ENCODE results near the gene SEMA5A.

SEMA5A gene

DNA sequence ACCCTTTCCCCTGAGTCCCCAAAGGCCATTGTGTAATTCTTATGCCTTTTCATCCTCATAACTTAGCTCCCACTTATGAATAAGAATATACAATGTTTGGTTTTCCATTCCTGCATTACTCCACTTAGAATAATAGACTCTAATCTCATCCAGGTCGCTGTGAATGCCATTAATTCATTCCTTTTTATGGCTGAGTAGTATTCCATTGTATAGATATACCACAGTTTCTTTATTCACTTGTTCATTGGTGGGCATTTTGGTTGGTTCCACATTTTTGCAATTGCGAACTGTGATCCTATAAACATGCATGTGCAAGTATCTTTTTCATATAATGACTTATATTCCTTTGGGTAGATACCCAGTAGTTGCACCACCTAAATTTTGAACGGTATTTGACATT, 101.5 kb downstream of the SEMA5A start:
- DNase-seq (ENCODE audit: low read depth in 2 of 3, low spot score in 2 of 3): no peak

DNA sequence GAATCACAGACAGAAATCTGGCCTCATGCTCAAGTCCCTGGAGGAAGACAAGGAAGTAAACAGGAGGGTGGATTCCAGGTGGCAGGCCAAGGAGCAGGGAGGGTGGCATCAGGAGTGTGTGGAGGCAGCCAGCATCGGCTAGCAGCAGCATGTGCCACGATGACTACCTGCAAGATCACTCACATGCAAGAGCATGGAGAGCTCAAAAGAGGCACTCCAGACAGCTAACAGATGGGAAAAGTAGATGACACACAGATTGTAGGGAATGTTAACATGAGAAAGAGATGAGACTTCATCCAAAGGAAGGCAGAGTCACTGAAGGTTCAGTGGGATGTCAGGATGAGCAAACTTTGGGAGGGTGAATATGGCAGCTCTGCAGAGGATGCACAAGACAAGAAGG, 104.3 kb downstream of the SEMA5A start:
- no peak for DNase-seq (ENCODE audit: low read depth in 2 of 3, low spot score in 2 of 3)

DNA sequence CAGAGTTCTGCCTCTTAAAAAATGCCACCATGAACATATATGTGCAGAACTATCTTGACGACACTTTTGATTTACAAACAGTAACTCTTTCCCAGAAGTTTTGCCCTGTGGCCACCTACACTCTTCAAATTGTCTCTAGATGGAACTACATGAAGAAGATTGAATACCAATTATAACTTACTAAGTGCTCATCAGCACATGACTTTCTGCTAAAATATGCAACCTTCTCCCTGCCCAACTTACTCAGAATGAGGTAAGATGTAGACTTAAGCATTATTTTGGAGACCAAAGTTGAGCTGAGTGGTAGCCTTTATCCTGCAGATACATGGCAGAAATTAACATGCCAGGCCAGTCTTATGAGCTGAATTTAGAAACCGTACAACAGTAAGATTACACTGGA, 105.4 kb downstream of the SEMA5A start:
- DNase-seq (ENCODE audit: low read depth in 2 of 3, low spot score in 2 of 3): no peak

DNA sequence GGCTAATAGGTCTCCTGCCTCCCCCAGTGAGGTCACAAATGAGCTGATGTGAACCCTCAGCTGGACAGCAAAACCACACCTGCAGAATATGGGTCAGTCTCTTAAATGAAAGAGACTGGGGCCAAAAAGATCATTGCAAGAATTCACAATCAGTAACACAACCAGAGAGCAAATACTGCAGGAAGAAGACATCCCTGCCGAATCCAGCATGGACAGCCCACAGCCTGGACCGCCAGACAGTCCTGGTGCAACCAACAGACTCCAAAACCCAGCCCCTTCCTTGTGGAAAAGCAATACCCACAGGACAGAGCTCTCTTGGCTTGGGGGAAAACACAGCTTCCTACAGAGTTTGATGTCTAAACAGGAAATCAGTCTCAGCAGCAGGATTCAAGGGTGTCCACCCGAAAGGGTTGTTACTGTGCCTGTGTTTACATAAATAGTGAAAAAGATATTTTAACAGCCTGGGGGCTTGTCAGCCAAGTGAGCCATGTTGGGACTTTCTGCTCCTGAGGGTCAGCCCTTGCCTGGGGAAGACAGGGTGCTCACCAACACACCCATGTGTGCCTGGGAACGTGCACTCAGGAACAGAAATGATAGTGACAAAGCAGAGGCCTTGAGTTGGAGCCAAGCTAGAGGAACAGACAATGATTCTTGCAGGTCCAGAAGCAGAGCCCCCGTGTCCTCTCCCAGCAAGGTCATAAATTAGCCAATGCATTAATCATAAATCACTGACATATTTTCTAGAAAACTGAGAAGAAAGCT, 106.2 kb downstream of the SEMA5A start:
- no peak for DNase-seq (ENCODE audit: low read depth in 2 of 3, low spot score in 2 of 3)

DNA sequence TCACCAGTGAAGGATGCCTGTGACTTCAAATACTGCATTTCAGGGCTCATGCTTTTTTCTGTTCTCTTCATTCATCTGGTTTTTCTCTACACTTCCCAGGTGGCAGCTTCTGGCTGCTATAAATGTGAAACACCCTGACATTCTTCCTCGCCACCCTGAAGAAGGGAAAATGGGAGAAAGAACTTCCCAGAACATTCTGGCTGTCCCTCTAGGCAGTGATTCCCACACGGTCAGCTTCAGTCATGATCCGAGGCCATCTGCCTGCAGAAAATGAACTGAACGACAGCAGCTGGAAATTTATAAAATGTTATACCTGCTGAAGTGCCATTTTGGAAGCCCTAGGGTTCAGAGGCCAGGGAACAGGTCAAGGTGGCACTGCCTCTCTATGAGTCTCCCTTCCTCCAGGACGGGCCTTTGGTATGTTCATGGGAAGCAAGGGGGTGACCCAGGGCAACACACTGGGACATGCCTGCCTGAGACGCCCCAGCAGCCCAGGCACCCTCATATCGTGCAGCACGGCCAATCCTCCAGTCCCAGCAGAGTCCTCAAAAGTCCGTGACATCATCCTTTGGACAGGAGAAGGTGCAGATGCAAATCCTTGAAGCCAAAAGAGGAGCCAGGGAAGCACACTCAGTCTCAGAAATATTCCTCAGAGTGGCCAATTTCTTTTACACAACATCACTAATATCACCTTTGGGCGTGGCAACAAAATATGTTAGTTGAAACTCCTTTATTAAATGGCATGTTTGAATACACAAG, 107.1 kb downstream of the SEMA5A start:
- DNase-seq (ENCODE audit: low read depth in 2 of 3, low spot score in 2 of 3): no peak

DNA sequence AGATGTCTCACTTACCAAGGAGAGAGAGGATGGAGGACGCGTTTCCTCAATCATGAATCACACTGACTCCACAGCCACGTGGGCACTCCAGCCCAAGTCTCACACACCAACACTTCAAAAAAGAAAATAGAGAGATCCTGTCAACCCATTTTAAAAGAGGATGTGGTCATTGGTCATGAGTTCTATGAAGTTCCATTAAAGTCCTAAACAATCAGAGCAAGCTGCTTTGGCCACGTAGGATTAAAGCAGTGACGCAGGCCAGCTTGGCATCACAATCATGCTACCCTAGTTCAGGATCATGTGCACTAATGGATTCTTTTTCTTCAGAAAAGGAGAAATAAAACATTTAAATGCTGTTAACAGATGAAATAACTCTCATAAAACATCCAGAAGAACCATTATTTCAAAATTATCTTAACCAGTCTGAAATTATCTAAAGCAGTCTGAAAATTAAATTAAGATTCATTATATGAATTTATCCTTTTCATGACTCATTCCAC, 108.1 kb downstream of the SEMA5A start:
- DNase-seq (ENCODE audit: low read depth in 2 of 3, low spot score in 2 of 3): no peak

DNA sequence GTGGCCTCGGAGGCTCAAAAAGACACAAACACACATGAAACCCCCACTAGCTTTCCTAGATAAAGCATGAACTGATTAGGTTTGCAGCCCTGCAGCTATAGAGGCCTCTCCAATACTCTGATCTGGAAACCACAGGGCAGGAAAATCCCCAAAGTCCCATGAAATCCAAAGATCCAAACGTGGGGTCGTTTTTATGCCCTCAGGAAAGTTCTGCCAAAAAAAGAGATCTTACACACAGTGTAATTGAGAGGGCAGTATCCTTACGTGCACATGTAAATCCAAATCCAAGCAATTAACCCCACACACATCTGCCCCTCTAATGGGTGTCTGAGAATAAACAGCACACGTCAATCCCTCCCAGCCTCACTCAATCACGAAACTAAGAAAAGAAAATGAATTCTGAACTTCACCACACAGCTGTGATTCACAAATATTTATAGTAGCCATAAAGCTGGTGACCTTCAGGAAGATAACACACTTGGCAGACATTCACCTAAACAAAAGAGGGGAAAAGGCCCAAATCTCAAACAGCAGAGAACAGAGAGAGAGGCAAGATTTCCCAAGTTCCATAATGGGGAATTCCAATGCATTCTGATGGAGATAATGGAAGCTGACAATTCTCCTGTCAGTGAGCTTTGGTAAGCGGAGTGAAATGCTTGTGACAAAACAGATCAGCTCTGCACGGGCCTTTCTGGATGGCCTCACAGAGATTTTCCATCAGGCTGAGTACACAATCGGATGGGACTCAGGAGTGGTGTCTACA, 114.2 kb downstream of the SEMA5A start:
- DNase-seq (ENCODE audit: low read depth in 2 of 3, low spot score in 2 of 3): no peak

DNA sequence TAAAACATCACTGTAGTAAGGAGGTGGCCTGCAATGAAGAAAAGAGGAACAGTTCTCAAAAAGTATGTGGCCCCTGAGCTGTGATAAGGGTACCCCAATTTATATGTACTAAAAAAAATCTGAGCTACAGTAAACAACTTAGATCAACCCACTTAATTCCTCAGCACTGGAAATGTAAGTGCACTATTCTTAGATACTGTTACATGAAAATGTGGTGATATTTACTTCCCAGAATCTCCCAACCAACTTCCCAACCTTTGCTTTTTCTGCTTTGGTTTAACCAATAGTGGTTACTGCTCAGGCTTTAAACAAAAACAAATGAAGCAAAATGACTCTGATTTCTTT, 114.8 kb downstream of the SEMA5A start:
- no peak for DNase-seq (ENCODE audit: low read depth in 2 of 3, low spot score in 2 of 3)

DNA sequence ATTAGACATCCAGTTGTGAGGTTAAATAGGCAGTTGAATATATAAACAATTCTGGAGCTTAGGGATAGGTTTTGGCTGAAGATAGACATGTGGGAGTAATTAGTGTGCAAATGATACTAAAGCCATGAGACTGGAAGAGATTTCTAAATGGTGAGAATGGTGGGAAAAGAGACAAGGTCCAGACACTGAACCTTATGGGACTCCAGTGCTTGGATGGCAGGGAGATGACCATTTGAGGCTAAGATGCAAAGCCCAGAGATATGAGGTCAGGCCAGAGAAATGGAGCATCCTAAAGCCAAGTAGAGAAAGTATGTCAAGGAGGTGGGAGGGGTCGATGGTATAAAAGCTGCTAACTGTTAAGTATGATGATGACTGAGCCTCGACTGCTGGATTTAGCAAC, 115.6 kb downstream of the SEMA5A start:
- DNase-seq (ENCODE audit: low read depth in 2 of 3, low spot score in 2 of 3): no peak

DNA sequence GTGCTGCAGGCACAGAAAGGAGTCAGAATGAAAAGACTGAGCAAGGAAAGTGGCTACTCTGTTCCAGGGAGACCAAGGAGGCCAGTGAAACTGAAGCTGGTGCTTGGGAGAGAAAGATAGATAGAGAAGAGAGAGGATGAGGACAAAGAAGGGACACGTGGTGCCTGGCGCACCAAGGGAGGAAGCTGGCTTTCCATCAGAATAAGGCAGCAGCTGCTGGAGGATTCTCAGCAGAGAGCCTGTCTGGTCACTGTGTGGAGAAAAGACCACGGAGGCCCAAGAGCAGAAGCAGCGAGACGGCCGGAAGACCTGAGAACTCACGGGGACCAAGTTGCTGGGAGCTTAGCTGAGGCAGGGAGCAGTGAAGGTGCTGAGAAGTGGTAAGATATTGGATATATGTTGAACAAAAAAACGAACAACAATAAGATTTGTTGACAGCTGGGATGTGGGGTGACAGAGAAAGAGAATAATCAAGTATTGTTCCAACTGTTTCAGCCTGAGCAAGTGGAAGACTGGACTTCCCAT, 116.1 kb downstream of the SEMA5A start:
- no peak for DNase-seq (ENCODE audit: low read depth in 2 of 3, low spot score in 2 of 3)

DNA sequence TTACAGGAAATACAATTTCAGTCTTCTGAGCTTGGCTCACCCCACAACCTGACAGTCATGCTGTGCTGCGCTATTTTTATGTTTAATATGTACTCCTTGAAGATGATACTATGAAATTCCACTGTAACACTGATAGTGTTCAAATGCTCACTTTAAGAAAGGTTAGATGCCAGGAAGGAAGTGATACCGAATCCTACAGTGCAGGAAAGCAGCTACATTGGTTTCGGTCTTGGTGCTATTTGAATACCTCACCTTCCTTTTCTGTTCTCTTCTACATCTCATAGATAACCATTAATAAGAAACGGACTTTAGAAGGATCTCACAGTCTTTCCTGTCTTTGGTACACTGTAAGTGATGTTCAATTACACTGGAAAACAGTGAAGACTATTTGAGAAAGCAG, 117.6 kb downstream of the SEMA5A start:
- DNase-seq (ENCODE audit: low read depth in 2 of 3, low spot score in 2 of 3): no peak

DNA sequence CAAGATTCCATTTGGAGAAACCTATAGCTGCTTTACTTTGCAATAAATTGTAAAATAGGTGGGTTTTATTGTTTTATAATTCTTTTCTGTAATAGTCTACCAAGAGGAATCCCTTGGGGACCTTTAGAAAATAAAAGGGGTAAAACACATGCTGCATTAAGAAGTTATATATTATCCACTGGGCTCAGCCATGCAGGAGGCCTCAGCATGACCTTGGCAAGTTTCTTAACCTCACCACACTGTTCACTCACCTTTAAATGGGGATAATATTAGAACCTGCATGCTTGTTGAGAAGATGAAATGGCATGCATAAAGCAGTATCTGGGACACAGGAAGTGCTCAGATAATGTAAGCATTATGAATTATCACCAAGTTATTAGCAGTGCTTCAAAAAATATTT, 120.2 kb downstream of the SEMA5A start:
- no peak for DNase-seq (ENCODE audit: low read depth in 2 of 3, low spot score in 2 of 3)

DNA sequence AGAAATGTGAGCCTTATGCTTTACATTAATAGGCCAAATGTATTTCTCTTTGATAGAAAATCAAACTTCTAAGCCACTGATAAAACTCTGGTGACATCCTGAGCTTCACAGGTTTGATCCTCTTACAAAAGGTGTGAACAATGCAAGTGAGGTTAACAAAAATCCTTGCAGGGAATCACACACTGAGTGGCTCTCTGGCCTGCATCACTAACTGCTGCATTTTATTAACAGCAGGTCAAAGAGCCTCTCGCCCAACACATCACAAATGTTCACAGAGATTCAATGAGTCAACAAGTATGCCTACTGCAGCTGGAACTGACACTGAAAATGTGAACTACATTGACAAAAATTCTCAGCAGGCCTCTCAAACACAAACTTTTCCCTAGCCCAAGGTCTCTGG, 122.3 kb downstream of the SEMA5A start:
- no peak for DNase-seq (ENCODE audit: low read depth in 2 of 3, low spot score in 2 of 3)

DNA sequence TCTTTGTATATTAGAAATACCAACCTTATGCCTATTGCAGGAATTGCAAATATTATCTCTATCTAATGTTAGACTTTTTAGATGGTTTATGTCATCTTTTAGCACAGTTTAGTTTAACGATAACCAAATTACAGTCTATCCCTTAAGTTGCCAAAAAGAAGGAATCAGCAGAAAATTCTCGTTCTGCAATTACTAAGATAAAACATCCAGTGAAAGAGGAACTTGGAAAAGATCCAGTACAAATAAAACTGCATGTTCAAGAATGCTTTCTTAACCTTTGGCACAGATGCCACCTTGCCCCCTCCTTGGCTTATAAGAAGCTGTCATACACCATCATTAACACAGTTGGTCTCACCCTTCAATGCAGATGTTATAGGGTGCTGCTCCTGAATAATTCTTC, 124.0 kb downstream of the SEMA5A start:
- no peak for DNase-seq (ENCODE audit: low read depth in 2 of 3, low spot score in 2 of 3)

DNA sequence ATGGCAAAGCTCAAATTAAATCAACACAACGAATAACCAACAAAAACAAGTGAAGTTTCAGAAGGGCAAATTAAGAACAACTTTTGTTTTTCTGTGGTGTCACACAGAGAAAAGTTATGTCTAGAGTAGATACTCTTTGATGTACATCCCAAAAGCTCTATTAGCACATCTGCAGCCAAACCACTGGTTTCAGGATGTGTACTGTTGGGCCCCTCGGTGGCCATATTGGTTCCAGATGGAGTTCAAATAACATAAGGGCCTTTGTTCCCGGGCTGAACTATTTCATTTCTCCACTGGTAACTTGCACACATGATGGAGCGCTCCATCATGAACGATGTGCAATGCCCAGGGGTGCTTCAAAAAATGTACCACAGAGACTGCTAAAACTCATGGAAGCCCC, 126.1 kb downstream of the SEMA5A start:
- DNase-seq (ENCODE audit: low read depth in 2 of 3, low spot score in 2 of 3): no peak

DNA sequence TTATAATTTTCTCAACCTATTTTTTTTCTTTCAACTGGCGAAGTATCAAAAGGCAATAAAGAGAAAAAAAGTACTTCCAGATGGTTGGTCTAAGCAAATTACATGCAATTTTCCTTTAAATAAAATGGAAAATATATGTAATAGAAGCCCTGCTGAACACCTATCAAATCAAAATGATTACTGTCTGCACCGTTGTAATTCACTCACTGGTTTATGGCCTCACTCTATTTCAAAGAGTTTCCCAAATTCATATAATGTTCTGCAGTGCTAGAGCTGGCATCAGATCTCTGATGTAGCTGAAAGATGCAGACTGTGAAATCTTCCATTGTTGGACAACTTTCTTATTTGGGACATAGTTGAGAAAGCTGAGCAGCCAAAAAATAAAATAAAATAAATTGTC, 130.3 kb downstream of the SEMA5A start:
- DNase-seq (ENCODE audit: low read depth in 2 of 3, low spot score in 2 of 3): no peak

DNA sequence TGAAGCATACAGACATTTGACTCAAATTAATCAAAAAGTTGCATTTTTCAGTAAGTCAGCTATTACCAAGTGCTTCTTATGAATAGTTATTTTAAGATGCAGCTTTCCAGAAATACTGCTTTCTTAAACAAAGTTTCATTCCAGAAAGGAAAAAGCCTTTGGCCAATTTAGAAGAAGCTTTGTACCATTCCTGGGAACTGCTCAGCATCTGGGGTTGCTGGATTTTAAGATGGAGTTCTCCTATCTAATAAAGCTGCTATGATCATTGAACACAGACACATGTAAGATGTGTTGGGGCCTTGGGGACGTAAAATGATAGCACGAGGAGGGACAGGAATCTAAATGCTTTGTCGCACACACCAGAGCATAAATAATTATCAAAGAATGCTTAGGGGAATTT, 130.8 kb downstream of the SEMA5A start:
- DNase-seq (ENCODE audit: low read depth in 2 of 3, low spot score in 2 of 3): no peak

DNA sequence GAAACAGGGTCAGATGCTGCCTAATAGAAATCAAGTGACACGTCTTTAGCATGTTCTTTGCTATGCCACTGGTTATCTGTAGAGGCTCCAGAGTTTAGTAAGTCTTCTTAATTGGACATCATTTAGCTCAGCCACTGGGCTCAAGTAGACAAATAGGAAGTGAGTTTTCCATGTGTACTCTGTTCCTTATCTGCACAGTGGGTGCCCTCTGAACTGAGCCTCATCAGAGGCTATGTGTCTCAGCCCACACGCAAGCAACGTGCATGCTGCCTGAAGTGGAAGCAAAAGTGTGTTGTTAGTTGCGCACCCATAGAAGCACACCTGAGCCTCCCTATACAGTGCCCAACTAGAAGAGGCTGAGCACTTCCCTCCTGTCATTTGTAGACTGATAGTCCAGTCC, 134.7 kb downstream of the SEMA5A start:
- no peak for DNase-seq (ENCODE audit: low read depth in 2 of 3, low spot score in 2 of 3)

DNA sequence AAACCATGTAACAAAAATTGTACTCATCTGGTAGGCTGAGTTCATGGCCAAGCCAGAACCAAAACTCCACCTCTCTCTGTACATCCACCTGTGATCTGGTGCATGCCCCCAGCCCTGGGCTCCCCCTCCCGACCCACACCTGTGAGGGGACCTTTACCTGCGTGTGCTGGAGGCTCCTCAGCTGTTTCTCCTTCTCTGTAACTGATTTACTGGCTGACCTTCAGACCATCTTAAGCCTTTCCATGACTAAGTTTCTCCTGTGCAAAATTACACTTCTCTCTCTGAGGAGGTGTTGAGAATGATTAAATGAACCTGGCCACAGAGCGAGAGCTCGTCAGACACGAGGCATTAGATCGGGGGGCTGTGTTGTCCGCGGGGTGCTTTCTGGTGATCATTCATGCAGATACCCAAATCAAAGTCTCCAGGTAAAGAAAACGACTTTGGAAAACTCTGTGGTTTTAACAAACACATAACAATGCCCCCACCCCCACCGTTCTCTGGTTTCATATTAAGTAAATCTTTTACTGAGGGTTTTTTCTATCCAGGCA, 136.4 kb downstream of the SEMA5A start:
- DNase-seq (ENCODE audit: low read depth in 2 of 3, low spot score in 2 of 3): no peak

DNA sequence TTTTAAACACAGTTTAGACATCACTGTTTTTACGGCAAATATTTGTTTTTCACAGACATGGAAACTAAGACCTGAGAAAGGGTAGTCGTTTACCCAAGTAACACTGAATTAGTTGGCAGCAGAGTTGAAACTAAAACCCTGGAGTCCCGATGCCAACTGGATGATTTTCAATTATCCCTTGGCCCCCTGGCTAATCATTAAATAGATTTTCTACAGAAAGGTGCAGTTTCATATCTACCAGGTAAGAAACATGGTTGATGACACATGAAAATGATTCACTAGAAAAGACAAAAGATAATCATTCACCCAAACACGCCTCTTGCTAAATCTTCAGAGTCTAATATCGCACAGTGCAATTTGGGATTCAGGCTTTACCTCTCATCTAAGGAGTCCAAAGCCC, 136.9 kb downstream of the SEMA5A start:
- no peak for DNase-seq (ENCODE audit: low read depth in 2 of 3, low spot score in 2 of 3)

DNA sequence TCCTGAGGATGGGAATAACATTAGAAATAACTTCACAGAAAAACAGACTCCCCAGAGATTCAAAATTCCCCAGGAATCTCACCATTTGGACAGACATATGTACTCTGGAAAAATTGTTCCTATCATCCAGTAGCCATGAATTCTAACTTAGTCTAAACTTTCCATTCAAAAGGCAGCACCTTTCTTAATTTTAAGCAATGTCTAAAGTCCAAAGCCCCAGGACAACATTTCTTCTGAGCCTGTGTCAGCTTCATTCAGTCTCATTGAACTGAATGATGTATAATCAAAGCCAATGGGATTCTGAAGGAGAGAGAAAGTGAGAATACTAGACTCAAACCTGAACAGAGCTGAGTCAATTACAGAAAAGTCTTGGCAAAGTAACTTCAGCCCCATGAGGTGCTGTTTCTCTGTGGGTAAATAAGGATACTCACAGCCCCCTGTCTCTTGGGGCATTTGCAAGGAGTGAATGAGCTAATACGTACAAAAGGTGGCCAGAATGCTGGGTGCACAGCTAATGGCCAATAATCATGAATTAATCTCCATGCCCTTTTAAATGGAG, 140.6 kb downstream of the SEMA5A start:
- DNase-seq (ENCODE audit: low read depth in 2 of 3, low spot score in 2 of 3): no peak

All from activated CD8-positive, alpha-beta memory T cell treated with anti-CD3 and anti-CD28 coated beads for 48 hours (primary cell).